RKO (cell line): ENCODE measurements around the gene TCERG1L.
A peak's percentile ranks its signal among the peaks of the same experiment; 100 is the strongest.

Source experiments
- DNase-seq: peaks from one replicate; pipeline ENCODE4 v3.0.0-alpha.2; 2016; ENCODE audit warnings: low spot score

Gene TCERG1L

DNA sequence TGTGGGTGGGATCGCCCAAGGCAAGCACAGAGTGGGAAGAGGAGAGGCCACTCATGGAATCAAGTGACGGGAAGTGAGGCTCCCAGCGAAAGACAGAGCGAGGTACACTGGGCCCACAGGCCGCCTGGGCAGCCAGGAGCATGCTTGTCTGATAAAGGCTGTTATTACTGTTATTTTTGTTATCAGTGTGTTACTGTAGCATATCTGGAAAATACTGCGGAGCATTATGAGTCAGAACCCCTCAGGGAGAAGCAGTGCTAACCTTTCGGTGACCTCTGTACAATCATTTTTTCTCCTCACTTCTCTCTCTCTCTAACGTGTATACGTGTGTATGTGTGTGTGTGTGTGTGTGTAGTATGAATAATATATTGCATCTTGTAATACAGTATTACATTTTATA is 3.8 kb upstream of the TCERG1L start:
- DNase-seq = no peak

DNA sequence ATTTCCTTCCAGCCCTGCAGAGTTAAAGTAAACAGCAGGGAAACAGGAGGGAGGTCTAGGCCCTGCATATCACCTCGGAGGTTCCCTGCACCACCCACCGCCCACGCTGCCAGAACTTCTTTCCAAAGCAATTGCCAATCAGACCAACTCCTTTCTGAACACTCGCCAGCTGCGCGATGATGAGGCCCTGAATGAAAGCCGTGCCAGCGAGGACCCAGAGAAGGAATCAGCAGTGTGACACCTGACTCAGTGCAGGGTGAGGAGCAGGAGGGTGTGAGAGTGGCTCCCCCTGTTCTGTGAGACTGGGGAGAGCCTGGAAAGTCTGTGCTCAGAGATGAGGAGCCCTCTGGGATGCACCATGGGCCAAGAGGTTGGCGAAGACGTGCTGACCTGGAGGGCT is 3.3 kb upstream of the TCERG1L start:
- DNase-seq = no peak

DNA sequence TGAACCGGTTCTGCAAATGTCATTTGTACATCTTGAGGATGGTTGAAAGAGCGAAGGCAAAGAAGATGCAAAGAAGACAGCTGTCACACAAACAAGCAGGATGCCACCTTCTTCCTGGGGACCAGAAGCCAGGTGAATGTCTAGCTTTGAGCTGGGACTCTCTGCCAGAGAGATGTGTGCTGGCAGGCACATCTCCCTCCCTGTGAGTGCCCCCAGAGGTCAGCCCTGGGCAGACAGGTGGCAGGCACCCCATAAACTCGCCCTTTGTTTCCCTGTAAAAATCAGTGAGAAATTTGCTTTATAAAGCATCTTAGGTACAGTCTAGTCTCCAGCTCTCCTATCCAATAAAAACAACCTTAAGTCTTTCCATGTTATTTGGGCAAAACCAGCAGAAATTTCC is 2.6 kb upstream of the TCERG1L start:
- no peak for DNase-seq

DNA sequence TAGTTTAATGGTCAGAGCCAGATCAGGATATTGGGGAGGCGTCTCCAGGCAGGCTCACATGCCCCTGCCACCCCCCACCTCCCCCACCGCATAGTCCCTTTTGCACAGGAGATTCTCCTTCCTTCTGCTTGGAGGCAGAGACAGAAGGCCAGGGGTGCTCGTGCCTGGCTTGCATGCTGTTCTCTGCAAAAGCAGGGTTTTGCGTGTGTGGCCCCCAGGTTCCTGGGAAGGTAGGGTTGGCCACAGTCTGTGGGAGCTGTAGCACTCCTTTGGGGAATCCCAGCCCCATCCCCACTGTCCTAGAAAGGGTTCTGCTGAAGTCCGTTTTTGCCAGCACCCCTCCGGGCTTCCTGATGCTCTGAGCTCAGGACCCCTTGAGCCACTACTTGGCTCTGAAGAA is 1.9 kb upstream of the TCERG1L start:
- DNase-seq = no peak

DNA sequence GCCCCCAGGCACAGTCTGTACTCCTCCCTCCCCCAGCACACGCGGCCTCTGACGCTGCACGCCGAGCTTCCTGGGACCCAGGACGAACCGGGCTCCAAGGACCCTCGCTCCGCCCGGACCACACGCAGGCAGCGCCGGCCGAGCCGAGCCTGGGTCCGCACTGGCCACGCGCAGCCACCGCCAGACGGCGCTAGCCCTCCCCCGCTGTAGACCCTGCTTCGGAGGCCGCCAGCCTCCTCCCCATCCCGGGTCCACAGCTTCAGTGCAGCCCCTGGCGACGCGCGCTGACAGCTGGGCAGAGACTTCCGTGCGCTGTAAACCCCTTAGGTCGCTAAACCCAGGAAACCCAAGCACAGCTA is 936 bp upstream of the TCERG1L start:
- no peak for DNase-seq

DNA sequence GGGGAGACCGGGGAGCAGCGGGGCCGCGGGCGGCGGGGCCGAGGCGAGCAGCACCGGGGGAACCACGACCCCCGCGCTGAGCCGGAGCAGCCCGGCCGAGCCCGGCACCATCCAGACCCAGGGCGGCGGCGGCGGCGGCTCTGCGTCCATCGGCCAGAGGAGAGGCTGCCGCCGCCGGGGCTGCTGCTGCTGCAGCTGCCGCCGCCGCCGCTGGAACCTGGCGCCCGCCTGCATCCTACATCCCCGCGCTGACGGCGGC is 190 bp downstream of the TCERG1L start:
- no peak for DNase-seq

DNA sequence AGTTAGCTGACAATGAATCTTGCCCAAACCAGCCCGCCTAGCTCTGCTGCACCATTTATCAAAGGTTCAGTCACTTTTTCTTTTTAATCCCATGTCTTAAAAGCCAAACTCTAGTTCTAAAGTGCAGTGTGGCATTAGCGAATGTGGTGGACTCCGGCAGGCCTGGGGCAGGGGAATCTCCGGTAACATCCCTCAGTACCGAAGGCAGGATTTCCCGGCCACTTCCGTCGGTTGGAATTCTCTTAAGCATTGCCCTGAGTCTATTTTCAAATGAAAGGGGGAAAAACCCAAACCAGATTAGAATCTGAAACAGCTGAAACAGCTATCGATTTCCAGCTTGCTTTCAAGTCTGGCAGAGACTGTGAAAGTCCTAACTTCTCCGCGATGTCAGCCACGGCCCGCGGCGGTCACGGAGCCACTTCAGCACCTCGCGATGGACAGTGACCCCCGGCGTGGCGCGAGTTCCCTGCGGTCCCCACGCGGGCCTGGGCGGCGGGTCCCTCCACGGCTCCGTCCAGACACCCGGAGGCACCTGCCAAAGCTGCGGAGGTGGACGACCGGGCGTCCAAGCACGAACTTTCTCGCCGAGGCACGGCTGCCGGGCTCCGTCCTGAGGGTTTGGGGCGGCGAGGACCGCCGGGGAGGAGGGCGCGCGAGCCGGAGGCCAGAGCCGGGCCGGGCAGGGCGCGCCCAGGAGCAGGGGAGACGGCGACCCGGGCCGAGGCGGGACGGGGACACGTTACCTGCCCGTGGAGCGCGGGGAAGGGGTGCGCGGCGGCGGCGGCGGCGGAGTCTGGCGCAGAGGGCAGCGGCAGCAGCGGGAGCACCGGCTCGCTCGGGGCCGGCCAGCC is 745 bp downstream of the TCERG1L start:
- no peak for DNase-seq

DNA sequence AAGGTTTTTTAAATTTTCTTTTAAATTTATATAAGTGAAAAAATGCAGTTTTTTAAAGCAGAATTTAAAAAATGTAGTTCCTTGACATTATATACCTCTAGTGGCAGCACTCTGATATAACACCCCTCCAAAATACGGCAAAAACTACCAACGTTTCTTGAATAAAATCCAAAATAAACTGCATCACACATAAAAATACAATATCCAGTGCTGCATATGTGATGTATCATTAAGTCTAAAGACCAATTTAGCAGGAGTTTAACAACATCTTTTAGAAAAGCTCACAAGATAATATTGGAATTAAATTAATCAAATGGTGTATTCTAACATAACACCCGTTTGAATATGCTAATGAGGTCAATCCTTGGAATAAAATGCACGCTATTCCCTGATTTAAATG is 1.4 kb downstream of the TCERG1L start:
- DNase-seq = peak; percentile 11

DNA sequence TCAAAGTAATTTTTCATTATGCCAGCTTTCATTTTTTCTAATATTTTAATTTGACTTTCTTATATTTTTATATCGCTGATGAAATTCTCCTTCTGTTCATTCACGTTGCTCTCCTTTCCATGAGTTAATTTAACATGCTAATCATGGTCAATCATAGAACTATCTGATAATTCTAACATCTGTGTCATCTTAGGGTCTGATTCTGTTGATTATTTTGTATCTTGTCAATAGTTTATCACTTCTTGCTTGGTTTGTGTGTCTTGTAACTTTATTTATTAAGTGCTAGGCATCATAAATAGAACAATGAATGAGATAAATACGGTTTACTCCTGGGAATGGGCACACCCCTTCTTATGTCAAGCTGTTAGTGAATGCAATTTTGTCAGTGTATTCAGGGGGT is 11.0 kb downstream of the TCERG1L start:
- DNase-seq = no peak

DNA sequence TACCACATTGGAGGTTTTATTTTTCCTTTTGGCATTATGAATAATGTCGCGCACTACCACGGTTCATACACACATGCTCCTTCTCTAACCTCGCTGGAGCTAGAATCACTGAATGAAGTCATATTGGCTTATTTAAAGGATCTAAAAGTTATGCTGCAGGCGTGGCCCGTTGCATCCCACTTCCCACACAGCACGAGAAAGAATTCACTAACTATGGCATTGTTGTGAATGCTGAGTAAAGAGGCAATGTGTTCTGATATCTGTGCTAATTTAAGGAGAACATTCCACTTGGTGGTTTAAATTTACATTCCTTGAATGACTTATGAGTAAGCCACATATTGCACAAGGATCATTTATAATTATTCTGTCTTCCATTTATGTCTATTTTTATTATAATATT is 20.7 kb downstream of the TCERG1L start:
- DNase-seq = no peak

DNA sequence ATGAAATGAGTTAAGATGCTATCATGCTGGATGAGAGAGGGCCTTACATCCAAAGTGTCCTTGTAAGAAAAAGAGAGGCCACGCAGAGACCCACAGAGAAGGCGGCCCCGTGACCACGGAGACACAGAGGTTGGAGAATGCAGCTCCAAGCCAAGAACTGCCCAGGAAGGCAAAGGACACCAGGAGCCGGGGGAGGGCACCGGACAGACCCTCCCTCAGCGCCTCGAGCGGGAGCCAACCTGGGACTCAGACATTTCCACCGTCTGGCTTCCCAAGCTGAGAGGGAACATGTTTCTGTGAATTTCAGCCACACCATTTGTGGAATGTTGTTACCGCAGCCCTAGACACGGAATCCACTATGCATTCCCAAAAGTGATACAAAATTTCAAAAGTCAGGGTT is 22.9 kb downstream of the TCERG1L start:
- no peak for DNase-seq

DNA sequence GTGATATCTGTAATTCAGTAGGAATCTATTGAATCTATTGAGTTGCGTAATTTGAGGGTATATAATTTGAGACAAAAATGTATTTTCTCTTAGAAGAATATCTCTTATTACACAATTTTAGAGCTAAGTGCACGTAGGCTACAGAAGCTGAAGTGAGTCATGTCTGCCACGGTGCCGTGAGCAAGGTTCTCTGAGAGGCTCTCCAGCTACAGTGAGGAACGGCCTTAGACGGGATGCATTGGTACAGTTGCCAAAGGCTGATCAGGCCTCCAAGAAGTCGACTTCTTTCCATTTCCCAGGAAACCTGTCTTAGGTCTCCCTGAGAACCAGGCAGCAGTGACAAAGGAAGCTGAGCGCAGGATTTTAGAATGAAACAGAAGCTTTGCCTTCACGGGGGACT is 28.6 kb downstream of the TCERG1L start:
- DNase-seq = no peak

DNA sequence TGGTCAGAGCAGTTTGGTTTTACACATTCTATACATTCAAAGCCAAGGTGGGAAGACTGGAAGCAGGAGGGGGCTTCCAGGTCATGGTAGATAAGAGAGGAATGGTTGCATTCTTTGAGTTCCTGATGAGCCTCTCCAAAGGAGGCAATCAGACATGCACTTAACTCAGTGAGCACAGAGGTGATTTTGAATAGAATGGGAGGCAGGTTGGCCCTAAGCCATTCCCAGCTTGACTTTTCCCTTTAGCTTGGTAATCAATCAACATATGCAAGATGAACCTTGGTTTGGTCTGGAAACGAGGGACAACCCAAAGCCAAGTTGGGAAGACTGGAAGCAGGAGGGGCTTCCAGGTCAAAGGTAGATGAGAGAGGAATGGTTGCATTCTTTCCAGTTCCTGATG is 31.4 kb downstream of the TCERG1L start:
- DNase-seq = no peak

DNA sequence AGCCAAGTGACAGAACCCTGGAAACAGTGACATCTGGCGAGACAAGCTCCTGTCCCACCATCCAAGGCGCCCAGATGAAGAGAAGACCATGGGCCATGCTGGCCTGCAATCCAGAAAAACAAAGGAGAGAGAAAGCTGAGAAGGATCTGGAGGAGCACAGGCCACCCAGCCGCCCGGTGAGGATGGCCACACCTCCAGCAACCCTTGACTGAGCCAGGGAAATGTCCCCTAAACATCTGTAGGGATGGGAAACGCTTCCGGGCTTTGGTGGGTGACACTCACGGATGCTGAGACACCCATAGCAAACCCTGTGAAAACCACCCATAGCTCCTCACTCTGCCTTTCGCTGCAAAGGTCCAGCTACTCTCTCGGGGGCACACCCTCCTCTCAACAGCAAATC is 32.0 kb downstream of the TCERG1L start:
- DNase-seq = no peak

DNA sequence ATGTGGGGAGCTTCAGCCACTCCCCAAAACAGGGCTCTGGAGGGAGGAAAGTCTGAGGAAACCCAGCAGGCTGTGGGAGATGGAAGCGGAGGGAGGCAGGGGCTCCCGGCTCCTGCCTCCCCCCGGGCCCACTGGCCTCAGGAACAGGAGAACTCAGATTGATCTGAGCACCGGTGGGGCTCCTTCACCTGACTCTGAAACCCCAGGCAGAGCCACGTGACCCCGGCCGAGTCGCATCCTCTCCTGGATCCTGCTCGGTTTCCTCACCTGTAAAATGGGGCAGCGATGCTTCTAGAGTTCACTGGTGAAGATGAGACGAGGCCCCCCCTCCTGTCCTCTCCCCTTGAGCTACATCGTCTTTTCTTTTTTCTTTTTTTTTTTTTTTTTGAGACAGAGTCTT is 33.6 kb downstream of the TCERG1L start:
- DNase-seq = no peak

DNA sequence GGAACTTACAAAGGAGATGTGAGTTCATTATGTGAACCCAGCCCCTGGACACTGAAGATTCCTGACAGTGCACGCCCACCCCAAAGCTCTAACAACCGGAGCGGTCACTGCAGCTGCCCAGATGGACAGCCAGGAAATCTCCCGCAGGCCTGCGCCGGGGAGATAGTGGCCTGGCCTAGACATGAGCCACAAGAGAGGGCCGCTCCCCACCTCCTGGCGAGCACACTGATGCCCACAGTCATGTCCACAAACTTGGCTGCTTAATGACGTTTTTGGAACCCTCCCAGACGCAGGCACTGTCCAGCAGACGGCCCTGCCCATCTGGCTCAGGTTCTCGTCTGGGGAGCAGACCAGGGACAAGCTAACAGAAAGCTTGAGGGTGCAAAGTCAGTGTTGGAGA is 34.2 kb downstream of the TCERG1L start:
- DNase-seq = no peak

DNA sequence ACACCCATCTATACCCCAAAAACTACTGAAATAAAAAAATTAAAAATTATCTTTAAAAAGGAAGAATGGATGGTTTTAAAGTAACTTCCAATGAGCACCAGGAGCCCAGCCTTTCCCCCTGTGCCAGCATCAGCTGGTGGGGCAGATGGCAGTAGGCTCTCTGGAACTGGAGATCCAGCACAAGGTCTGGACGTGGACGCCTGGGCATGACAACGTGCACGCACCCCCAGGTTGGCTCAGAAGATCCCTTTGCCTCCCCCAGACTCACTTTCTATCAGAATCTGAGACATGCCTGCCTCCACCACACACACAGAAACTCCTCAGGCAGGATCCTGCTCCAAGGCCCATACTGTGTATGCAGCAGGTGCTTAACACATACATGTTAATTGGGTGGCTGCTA is 35.8 kb downstream of the TCERG1L start:
- DNase-seq = no peak

DNA sequence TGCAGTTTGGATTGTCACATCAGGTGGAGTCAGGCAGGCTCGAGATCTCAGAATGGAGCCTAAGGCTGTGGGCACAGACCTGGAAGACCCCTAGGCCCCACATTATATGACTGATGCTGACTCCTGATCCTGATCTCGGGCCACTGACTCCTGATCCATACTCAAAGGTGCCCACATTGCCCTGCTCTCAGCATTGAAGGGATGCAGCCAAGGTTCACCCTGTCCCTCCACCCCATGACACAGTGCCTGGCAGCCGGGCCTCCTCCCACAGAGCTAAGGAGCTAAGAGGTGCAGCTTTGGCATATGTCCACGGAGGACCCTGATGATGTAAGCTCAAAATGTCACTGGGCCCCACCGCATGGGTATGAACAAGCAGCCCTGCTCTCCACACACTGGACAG is 36.6 kb downstream of the TCERG1L start:
- DNase-seq = no peak

DNA sequence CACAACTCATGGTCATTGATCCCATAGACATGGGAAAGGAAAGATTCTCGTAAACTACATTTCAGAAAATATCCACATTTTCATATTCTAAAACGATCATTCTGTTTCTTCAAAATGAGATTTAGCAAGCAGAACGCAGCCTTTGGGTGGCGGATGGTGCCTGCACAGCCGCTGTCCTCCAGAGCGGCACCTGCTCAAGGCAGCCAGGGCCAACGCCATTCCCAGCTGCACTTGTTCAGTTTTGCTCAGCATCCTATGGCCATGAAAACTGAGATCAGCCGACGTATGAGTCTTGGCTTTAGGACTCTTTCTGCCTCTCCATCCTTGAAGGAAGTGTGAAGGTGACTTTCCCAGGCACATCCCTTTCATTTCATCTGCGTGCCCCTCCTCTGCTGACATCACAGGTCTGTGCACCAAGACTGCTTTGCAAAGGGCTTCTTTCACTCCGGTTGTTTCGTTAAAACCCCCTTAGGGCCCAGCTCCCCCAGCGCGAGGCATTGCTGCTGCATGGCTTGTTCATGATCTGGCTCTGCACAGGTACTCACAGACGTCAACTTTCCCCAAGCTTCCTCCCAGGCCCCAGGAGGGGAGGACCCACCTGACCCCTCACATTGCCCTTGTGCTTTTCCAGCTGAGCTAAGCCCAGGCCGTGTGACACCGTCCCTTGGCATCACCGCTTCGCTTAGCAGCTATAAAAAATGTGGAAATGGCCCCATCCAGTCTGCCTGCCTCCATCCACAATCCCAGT is 37.2 kb downstream of the TCERG1L start:
- DNase-seq = no peak

DNA sequence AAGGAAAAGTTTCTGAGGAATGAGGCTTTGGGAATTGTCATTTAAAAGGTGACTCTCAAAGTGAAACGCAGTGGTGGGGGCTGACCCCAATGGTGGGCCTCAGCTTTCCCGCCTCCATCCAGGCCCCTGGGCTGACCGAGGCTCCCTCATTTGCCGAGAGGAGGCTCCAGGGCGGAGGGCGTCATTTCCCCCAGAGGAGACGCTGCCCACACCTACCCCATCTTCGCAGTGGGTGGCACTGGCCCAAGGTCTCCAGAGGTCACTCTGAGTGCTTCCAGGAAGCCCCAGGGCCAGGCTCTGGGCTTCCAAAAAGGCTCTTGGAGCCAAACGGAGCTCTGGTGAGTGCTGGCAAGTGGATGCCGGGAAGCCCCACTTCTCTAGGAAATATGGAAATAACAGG is 38.0 kb downstream of the TCERG1L start:
- no peak for DNase-seq

DNA sequence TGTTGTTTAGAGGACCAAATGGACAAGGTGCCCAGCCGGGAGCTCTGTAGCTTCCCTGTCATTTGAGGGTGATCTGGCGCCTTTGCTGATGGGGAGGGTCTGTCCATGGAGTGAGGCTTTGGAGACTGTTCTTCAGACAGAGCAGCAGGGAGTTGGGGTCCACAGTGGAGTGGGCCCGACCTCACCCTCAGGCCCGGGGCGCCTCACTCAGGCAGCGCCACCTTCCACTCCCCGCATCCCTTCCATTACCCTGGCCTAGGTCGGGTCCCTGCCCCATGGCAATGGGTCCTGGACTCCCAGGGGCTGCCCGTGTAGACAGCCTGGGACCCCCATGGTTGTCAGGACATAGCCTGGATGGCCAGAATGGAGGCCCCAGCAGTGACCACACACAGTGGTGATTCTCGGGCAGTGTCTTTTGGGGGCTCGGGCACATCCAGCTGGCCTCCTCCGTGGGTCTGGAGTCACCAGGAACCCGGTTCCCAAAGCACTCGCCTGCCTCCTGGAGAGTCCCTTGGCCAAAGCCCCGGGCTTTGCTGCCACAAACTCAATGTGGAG is 38.5 kb downstream of the TCERG1L start:
- DNase-seq = no peak

DNA sequence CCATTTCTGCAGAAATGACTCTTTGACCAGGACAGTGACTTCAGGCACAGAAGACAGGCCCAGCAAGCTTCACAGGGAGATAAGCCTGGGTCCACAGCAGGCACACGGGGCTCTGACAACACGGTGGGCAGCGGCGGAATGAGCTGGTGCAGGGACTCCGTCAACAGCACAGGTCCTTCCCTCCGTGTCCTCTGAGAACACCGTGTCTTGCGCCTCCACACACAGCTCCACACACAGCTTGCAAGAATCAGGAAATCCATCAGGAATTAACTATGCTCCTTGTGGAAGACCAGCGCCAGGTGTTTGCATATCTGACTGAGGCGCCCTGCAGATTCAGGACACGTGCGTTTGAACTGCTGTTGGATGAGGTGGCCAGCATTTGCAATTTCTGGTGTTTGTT is 39.6 kb downstream of the TCERG1L start:
- no peak for DNase-seq

DNA sequence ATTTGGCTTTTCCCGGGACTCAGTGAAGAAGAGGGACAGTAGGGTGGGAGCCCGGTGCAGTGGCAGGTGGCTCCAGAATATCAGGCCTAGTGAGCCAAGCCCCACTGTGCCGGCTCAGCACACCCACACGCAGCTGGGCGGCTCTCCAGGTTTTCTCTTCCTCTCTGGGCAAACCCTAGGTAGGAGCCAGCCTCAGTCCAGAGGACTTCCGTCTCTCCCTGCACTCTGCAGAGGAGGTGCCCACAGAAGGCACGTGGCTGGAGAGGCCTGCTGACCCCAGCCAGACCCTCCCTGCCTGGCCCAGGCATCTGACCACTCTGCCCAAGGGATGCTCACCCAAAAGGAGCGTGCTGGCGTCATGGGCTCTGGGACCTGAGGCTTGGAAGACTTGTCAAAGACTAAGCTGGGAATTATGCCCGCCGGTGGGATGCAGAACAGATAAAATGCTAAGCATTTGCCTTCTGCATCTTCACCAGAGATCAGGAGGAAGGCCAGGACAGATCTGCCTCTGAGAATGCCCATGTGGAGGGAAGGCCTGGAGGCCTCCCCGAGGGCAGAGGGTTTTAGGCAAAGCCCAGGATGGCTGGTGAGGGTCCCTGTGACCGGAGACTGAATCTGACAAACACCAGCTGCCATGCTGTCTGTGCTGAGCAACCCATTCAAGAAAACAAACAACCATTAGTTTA is 40.2 kb downstream of the TCERG1L start:
- DNase-seq = no peak
